ENCODE results near the gene OR52H1.

The OR52H1 gene

GRCh38 chr11:5531053-5531831, 17.1 kb downstream of the OR52H1 start:
- no peak for DNase-seq

- DNase-seq: no peak
These were observed 19.8 kb downstream of the OR52H1 start for GRCh38 chr11:5528495-5528894.

DNA sequence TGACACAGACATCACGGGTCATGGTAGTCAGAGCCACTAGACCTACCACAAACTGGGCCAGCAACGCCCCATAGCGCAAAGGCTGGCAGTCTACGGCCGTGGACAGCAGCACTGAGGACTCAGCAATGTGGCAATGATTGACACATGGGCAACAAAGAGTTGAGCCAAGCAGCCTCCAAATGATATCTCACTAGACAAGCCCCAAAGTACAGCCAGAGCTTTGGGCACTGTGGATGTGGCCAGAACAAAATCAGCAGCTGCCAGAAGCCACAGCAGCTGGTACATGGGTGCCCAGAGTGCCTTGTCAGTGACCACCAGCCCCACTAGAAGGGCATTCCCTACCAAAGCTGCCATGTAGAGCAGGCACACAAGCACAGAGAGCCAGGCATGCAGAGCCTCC, 20.6 kb downstream of the OR52H1 start:
- no peak for DNase-seq

GRCh38 chr11:5524756-5525155, 23.6 kb downstream of the OR52H1 start:
- DNase-seq: no peak

DNA sequence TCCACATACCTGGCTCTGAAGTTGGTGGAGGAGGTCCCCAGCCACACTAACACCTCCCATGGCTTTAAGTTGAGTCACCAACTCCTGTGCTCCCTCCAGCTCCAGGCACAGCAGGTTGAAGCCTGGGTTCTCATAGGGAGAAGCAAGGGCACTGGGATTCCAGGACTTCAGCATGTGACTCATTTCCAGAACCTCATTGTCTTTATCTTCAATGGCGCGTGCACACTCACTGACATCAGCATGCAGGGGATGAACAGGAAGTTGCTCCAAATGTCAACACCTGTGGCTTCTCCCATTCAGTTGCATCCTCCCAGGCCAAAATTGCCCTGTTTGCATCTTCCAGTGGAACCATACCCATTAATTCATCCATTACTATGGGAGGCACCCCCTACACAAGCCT, 26.0 kb downstream of the OR52H1 start:
- DNase-seq: no peak

DNA sequence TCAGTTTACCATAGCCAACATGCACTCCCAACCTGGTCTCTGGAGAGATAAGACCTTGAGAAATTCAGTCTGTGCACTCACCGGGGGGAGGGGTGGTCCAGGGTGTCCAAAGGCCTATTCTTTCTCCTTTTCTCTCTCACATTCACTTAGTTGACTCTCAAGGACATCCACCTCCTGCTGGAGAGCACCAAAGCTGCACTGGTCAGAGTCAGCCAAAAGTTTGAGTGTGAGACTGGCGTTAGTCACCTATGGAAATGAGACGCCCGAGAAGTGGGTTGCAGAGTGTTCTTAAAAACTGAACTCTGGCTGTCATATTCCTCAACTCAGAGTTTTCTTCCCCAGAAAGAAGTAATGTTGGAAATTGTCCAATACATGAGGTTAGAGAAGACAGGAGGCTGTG, 26.8 kb downstream of the OR52H1 start:
- DNase-seq: no peak

DNA sequence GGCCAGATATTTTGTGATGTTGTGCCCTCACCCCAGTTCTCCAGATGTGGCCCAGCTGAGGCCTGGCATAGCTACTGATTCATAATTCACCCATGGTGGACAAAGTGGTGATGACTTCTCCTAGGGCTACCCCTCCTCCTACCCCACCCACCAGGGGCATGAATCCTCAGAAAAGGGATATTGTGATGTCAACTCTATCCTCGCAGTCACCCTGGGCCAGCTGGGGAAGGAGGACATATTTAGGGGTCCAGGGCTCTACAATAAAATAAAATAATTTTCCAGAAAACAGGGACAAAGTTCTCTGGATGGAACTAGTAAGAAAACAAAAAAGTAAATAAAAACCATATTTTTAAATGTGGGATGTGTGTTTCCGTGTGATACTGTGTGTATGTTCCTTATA, 31.7 kb downstream of the OR52H1 start, which contains the start of gene UBQLNL:
Gene UBQLNL, minus strand, starts transcription at position 101 of the 400 bp plus-strand sequence. CDS start 258 bp downstream, outside the sequence.
- DNase-seq: no peak

- DNase-seq: no peak
These were observed 33.5 kb downstream of the OR52H1 start for GRCh38 chr11:5514841-5515240.

DNA sequence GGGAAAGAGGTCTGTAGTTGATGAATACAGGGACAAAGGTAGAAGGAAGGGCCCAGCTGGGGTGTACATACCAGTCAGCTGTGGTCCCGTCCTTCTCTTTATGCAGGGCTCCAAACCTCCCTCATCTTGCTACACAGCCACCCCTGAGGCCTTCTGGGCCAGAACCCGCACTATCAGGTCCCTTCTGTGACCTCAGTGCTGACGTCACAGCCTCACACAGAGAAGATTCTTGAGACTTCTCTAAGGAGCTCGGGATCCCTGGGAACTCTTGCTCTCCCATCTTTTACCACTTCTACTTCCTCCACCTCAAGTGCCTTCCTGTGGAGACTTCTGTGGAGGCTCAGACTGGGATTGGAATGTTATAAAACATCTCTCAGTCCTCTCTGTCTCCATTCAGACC, 38.5 kb downstream of the OR52H1 start, which contains the start of gene UBQLN3:
Gene UBQLN3, minus strand, starts transcription at position 155 of the 400 bp plus-strand sequence. CDS start 399 bp downstream, outside the sequence.
- no peak for DNase-seq

DNA sequence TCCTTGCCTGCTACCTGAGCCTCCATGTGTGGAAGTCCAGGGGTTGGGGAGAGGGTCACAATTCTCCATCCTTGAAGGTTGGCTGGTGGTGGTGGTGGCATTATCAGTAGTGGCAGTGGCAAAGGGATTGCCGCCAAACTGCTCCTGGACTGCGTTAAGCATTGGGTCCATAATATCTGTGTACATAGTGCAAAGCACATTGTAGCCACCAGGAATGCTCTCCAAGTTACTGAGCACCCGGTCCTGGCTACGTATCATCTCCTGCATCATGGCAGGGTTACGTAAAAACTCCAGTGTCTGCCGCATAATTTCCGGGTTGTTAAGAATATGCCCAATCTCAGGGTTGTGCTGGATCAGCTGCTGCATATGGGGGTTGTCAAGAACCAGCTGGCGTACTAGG, 39.7 kb downstream of the OR52H1 start:
- no peak for DNase-seq

GRCh38 chr11:5507933-5508305, 40.4 kb downstream of the OR52H1 start:
- DNase-seq: no peak

GRCh38 chr11:5507177-5507932, 41.0 kb downstream of the OR52H1 start:
- DNase-seq: no peak

GRCh38 chr11:5505363-5506048, 42.8 kb downstream of the OR52H1 start:
- DNase-seq: no peak

- DNase-seq: no peak
These were observed 43.9 kb downstream of the OR52H1 start for GRCh38 chr11:5504403-5504921.

GRCh38 chr11:5500393-5500801, 47.9 kb downstream of the OR52H1 start:
- no peak for DNase-seq

GRCh38 chr11:5499671-5500070, 48.7 kb downstream of the OR52H1 start:
- DNase-seq: no peak
